Endothelial cell of umbilical vein (primary cell): ENCODE results near the gene DCAF11. TPM values are rescaled to one million over a fixed set of nuclear protein-coding genes. Genes with fewer than 3 reads are reported as not detected.

Experiments
- BruUV-seq: library from RNA; stranded (reverse); fragments of 400-500 nt; replicated peaks from 2 replicates; lab custom pipeline; 2021; lab: Mats Ljungman, UMichigan
- CTCF ChIA-PET: fragments of 300-600, 350-600 bp; sonication (Branson Sonifier 250); formaldehyde crosslinking; loops from one replicate; lab custom pipeline; 2021; ENCODE audit warnings: antibody characterized with exemption, inconsistent platforms; lab: Charles Lee
- POLR2A ChIA-PET: fragments of 300-600, 350-600 bp; sonication (Branson Sonifier 250); formaldehyde crosslinking; loops from one replicate; lab custom pipeline; 2021; ENCODE audit warnings: antibody characterized with exemption, inconsistent platforms; lab: Charles Lee
- DNase-seq: peaks from one replicate; pipeline ENCODE4 v3.0.0-alpha.2; 2011; ENCODE audit warnings: low read depth, low spot score
- FAIRE-seq: peaks from 2 replicates; lab custom pipeline; 2011; peaks lifted over from hg19 to GRCh38; lab: Jason Lieb, UNC
- H2AFZ ChIP-seq: 2 replicates; pipeline ENCODE4 v1.6.0; 2012; ENCODE audit warnings: low read depth, low read length, control low read depth, inconsistent platforms
- H3K27ac ChIP-seq: 2 replicates; pipeline ENCODE4 v1.5.1; 2011; ENCODE audit warnings: low read depth, mild to moderate bottlenecking, control low read depth, low read length, moderate library complexity; ENCODE audit not compliant: insufficient read depth
- H3K27me3 ChIP-seq, 2 experiments: 2 replicates each; pipeline versions ENCODE4 v1.6.0 to v1.6.1; 2011; ENCODE audit warnings: low read length in 2 of 2, mixed read lengths in 1 of 2; ENCODE audit not compliant: control insufficient read depth in 2 of 2, insufficient read depth in 2 of 2
- H3K36me3 ChIP-seq, 2 experiments: 2 replicates in 1 of 2; 3 replicates in 1 of 2; pipeline ENCODE4 v1.5.1; 2011; ENCODE audit warnings: low read length in 2 of 2, mild to moderate bottlenecking in 1 of 2, moderate library complexity in 1 of 2; ENCODE audit not compliant: control insufficient read depth in 2 of 2, insufficient read depth in 2 of 2; ENCODE audit errors: extremely low read depth in 1 of 2
- H3K4me1 ChIP-seq: 3 replicates; pipeline ENCODE4 v1.5.1; 2011; ENCODE audit warnings: mild to moderate bottlenecking, low read length; ENCODE audit not compliant: control insufficient read depth, insufficient read depth; ENCODE audit errors: extremely low read depth
- H3K4me2 ChIP-seq: 2 replicates; pipeline ENCODE4 v1.6.1; 2011; ENCODE audit warnings: low read length, control low read depth, mixed read lengths; ENCODE audit not compliant: insufficient read depth
- H3K4me3 ChIP-seq, 3 experiments: fragments of 200-600 bp in 1 of 3; sonication (generic), shearing (Covaris generic) in 1 of 3; replicated peaks in 1 of 3; 2 replicates each; pipeline ENCODE4 v1.5.1; 2011 to 2016; ENCODE audit warnings: control low read depth in 3 of 3, low read length in 3 of 3, mild to moderate bottlenecking in 2 of 3, inconsistent platforms in 1 of 3, low read depth in 1 of 3, moderate library complexity in 1 of 3; ENCODE audit not compliant: insufficient read depth in 1 of 3
- H3K79me2 ChIP-seq: 2 replicates; pipeline ENCODE4 v1.6.0; 2012; ENCODE audit warnings: low read length, inconsistent platforms; ENCODE audit not compliant: control insufficient read depth, insufficient read depth
- H3K9ac ChIP-seq: replicated peaks from 2 replicates; pipeline ENCODE3; 2011; ENCODE audit warnings: low read length, control low read depth; ENCODE audit not compliant: insufficient read depth; ENCODE audit errors: extremely low read depth
- H3K9me1 ChIP-seq: replicated peaks from 3 replicates; pipeline ENCODE4 v1.6.0; 2011; ENCODE audit warnings: mild to moderate bottlenecking, low read length; ENCODE audit not compliant: control insufficient read depth, insufficient read depth; ENCODE audit errors: extremely low read depth
- H3K9me3 ChIP-seq: replicated peaks from 2 replicates; pipeline ENCODE4 v1.5.1; 2012; ENCODE audit warnings: low read length, inconsistent platforms; ENCODE audit not compliant: control insufficient read depth, insufficient read depth
- H4K20me1 ChIP-seq: replicated peaks from 2 replicates; pipeline ENCODE3; 2011; ENCODE audit warnings: mild to moderate bottlenecking, low read length; ENCODE audit not compliant: control insufficient read depth, insufficient read depth; ENCODE audit errors: extremely low read depth
- EZH2 ChIP-seq: IDR thresholded peaks from 2 replicates; pipeline ENCODE4 v1.6.1; 2012; ENCODE audit warnings: borderline replicate concordance, low read depth, mild to moderate bottlenecking, moderate library complexity, low read length, inconsistent platforms; ENCODE audit not compliant: severe bottlenecking
- FOS ChIP-seq: IDR thresholded peaks from 2 replicates; pipeline ENCODE4 v1.6.1; 2011; ENCODE audit warnings: mild to moderate bottlenecking, low read length, moderate library complexity, borderline replicate concordance; ENCODE audit not compliant: insufficient read depth
- MYC ChIP-seq: IDR thresholded peaks from one replicate; pipeline ENCODE4 v1.6.1; 2011; ENCODE audit warnings: mild to moderate bottlenecking, low read depth, low read length
- POLR2A ChIP-seq: IDR thresholded peaks from 2 replicates; pipeline ENCODE4 v1.6.1; 2012; ENCODE audit warnings: low read depth, mild to moderate bottlenecking, control low read depth, low read length
- POLR2AphosphoS5 ChIP-seq: IDR thresholded peaks from 2 replicates; pipeline ENCODE4 v1.6.1; 2012; ENCODE audit warnings: low read depth, mild to moderate bottlenecking, control low read depth, low read length, moderate library complexity; ENCODE audit not compliant: insufficient read depth
- dilution Hi-C: fragments of 300-500 bp; cut with MboI; formaldehyde crosslinking; loops from one replicate; pipeline ENCODE4 v1.15.0; 2019; ENCODE audit warnings: low sequenced_read_pairs; ENCODE audit not compliant: extremely low pct_ligation_motif_present
- intact Hi-C: fragments of 100-400 bp; cut with micrococcal nuclease; formaldehyde crosslinking; loops from one replicate; pipeline ENCODE4 v1.10.0; 2022
- polyA plus RNA-seq, 4 experiments: library from polyadenylated mRNA; depleted of rRNA in 3 of 4; stranded (reverse) in 3 of 4; unstranded in 1 of 4; fragments of >200 nt; gene quantifications; 2 replicates each; pipeline versions ENCODE4 v1.2.1 to v1.2.3, GENCODE V29; 2011 to 2012; ENCODE audit warnings: missing spikeins in 1 of 4
- total RNA-seq: library from RNA; stranded (reverse); gene quantifications from 2 replicates; pipeline ENCODE4 v1.2.3, GENCODE V29; 2021
- TF ChIP-seq, protein P1 (sequence below), 2 donors: IDR thresholded peaks; 1 replicate in 1 of 2; 2 replicates in 1 of 2; pipeline ENCODE4 v1.5.1; 2011; ENCODE audit warnings: low read length in 2 of 2, mild to moderate bottlenecking in 2 of 2, moderate library complexity in 2 of 2, control low read depth in 1 of 2, inconsistent platforms in 1 of 2, low read depth in 1 of 2; ENCODE audit not compliant: insufficient read depth in 1 of 2; ENCODE audit errors: extremely low read depth in 1 of 2

The DCAF11 gene
- total and polyA plus RNA-seq, 2 donors (not counting 3 experiments of a cell fraction or from before 2014, with no cell fraction given) = 37.3 to 38.5 TPM

DNA sequence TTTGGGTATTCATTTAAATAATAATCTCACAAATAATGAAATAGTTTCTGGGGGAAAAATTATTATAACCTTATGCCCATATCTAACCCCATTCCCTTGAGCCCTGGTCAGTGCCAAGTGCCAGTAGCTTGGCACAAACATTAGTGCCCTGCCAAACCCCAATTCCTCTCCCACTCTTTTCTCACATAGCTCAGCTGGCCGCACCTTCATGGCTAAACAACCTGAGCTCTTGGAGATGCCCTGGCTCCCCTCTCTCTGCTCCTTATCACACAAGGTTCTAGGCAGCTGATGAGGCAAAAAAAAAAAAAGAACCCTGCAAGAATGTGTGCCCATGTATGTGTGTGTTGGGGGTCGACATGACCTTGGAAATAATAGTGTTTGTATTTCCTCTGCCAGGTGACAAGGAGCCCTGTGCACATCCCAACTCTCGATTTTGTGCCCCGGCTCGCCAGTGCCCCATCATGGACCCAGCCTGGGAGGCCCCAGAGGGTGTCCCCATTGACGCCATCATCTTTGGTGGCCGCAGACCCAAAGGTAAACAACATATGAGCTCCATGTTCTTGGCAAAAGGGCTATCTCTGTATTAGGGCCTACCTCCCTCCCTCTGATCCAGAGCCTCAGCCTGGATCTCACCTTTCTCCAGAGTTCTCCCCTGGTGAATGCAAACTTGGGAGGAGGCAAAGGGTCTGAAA, 12.1 kb upstream of the DCAF11 start:
- POLR2A ChIA-PET = interaction anchor here (1.4 kb wide), 1 partner anchor 8 kb away, joined by 4 read pairs; the partner anchor contains the start of gene PCK2
- FAIRE-seq = no peak
- no peak overlapping the region for H3K27ac ChIP-seq
- no peak for DNase-seq
- no peaks in the 10 kb centered on the region for H3K9me1 ChIP-seq
- no peaks in the 10 kb centered on the region for H3K79me2 ChIP-seq
- H3K9me3 ChIP-seq = no peaks in the 10 kb centered on the region
- peaks cover 11% of the 10 kb centered on the region for H3K4me1 ChIP-seq
- no peaks in the 10 kb centered on the region for H4K20me1 ChIP-seq
- no peak overlapping the region for H3K9ac ChIP-seq
- dilution Hi-C loops = no loop called here
- no peak overlapping the region for H3K4me2 ChIP-seq
- H3K36me3 ChIP-seq = peaks cover 0 to 2% of the 10 kb centered on the region in 2 experiments
- no peaks in the 10 kb centered on the region for H3K27me3 ChIP-seq
- no TSS peak for BruUV-seq
- H3K4me3 ChIP-seq = no peak overlapping the region
- intact Hi-C loops = no loop called here
- H2AFZ ChIP-seq = no peak overlapping the region
- TF ChIP-seq EZH2 (no peak), POLR2A (no peak), MYC (no peak), FOS (no peak), POLR2AphosphoS5 (no peak)
- TF ChIP-seq, protein P1, sequence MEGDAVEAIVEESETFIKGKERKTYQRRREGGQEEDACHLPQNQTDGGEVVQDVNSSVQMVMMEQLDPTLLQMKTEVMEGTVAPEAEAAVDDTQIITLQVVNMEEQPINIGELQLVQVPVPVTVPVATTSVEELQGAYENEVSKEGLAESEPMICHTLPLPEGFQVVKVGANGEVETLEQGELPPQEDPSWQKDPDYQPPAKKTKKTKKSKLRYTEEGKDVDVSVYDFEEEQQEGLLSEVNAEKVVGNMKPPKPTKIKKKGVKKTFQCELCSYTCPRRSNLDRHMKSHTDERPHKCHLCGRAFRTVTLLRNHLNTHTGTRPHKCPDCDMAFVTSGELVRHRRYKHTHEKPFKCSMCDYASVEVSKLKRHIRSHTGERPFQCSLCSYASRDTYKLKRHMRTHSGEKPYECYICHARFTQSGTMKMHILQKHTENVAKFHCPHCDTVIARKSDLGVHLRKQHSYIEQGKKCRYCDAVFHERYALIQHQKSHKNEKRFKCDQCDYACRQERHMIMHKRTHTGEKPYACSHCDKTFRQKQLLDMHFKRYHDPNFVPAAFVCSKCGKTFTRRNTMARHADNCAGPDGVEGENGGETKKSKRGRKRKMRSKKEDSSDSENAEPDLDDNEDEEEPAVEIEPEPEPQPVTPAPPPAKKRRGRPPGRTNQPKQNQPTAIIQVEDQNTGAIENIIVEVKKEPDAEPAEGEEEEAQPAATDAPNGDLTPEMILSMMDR (IDR thresholded peaks at IDR 0.05; ENCODE audit: extremely low read depth in 1 of 2, insufficient read depth in 1 of 2, low read depth in 1 of 2, low read length in 2 of 2) = no peak
- CTCF ChIA-PET = interaction anchor here (1.5 to 11.7 kb wide), 2 partner anchors 12 to 46 kb away, joined by 3 to 420 read pairs; no protein-coding TSS in a partner anchor
